ENCODE data around the gene GPATCH2L.

GRCh38 chr14:76112889-76113624 is 38.7 kb upstream of the GPATCH2L start:
- TF ChIP-seq POLR2A (IDR thresholded peaks at IDR 0.05; ENCODE audit: low read depth, low read length) (no peak), POLR2AphosphoS5 (IDR thresholded peaks at IDR 0.05; ENCODE audit: low read depth, low read length) (no peak)

Data from GM12892 (cell line).